Measurements from ENCODE around the gene PRR12.
A peak's percentile ranks its signal among the peaks of the same experiment; 100 is the strongest.

Gene PRR12

DNA sequence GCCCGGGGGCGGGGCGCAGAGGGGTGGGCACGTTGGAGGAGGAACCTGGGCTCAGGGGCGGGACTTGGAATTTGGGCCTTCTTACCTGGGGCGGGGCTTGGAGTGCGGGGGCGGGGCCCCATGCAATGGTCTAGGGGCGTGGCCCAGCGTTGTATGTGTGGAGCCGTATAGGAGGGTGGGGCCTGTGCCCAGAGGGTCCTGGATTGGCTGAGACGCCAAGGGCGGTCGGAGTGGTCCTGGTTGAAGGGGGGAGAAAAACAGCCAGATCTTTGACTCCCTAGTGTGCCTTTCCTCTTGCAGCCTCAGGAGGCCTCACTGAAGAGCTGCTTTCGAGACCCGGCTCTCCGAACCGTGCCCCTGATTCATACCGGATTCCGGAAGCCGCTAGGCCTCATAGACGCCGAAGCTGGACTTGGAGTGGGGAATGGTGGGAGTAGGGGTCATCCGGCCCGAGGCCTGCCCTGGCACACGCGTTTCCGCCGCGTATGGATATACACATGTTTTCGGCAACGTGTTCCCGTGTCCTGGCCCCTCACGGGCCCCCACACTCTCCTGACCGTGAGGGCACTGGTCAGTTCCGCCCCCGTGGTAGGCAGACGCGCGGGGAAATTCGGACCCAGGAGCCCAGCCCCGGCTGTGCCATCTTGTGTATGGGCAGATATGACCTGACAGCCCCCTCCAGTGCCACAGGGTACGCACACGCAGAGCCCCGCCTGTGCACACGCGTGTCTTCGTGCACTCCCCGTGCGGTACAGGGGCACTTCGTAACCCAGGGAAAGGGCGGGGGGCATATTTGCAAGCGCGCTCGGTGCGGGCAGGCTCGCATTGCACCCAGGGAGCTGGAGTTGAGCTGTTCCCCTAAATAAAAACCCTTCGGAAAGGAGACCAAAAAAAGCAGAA, 661 bp upstream of the PRR12 start:
- WGBS (ENCODE audit: extremely low coverage, insufficient coverage, low lambda C conversion rate) = no CpG with 5 or more reads among the region's 58 CpGs
- H3K27me3 ChIP-seq (ENCODE audit: insufficient read depth, low read length, poor library complexity) = no peaks in the 10 kb centered on the region
- H3K56ac ChIP-seq (ENCODE audit: low read length) = peak overlapping the region; percentile 100
- H3K18ac ChIP-seq (ENCODE audit: low read length) = peak overlapping the region; percentile 29
- H2BK5ac ChIP-seq (ENCODE audit: low read length) = peak overlapping the region; percentile 15
- no peak overlapping the region for H2BK120ac ChIP-seq (ENCODE audit: low read depth, low read length)
- peak; percentile 100 for DNase-seq
- H3K27ac ChIP-seq (ENCODE audit: low read depth, low read length) = peak overlapping the region; percentile 91
- H3K4me2 ChIP-seq (ENCODE audit: low read length) = peak overlapping the region; percentile 99
- H2BK15ac ChIP-seq (replicated peaks; ENCODE audit: low read depth) = no peak overlapping the region
- peak overlapping the region; percentile 80 for H3K4me3 ChIP-seq (ENCODE audit: low read length)
- no peaks in the 10 kb centered on the region for H3K36me3 ChIP-seq (ENCODE audit: control insufficient read depth, insufficient read depth, low read length)
- H3K4me1 ChIP-seq (ENCODE audit: control insufficient read depth, low read depth, low read length) = no peaks in the 10 kb centered on the region
- no peak overlapping the region for H4K5ac ChIP-seq (ENCODE audit: low read length)
- peak overlapping the region; percentile 81 for H3K4ac ChIP-seq (ENCODE audit: low read depth, low read length)
- peaks cover 8% of the 10 kb centered on the region for H3K79me1 ChIP-seq (ENCODE audit: low read length)
- H3K79me2 ChIP-seq (ENCODE audit: control insufficient read depth, insufficient read depth, low read length) = peaks cover 27% of the 10 kb centered on the region
- H2AK5ac ChIP-seq (ENCODE audit: low read length) = peak overlapping the region; percentile 1
- H3K23ac ChIP-seq (ENCODE audit: low read length) = peak overlapping the region; percentile 100
- H4K8ac ChIP-seq (ENCODE audit: low read depth, low read length) = no peak overlapping the region
- H3K9ac ChIP-seq (ENCODE audit: low read length) = peak overlapping the region; percentile 100

DNA sequence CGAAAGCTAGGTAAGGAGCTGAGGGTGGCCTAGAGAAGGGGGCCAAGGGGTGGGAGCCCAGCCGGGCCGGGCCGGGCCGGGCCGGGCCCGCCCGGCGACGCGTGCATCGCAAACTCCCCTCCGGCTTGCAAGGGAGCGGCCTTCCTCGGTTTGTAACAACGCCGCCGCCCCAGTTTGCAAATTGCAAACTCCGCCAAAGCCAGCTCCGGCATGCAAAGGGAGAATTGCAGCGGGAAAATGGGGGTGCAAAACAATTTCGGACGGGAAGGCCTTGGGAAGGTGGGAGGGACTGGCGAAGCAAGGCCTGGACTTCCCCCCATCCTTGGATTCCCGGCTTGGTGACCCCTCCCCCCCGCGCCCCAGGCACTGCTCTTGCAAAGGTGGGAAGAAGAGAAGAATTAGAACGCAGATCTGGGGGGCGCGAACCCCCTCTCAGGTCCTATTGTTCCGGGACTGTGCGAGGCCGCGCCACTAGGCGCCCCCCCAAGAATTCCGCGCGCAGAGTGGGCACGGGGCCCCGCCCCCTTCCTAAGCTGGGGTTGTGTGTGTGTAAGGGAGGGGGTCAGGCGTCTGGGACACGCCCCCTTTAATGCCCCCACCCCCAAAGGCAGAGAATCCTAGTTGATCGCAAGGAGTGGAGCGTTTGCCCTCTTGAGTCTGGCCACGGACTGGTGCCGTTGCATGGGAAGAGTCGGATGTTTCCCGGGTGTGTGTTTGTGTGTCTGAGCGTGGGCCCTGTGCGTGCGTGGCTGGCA, 926 bp downstream of the PRR12 start:
- Histone ChIP-seq H3K4me1 (ENCODE audit: control insufficient read depth, low read depth, low read length) (no peaks in the 10 kb centered on the region), H3K4ac (ENCODE audit: low read depth, low read length) (peak overlapping the region; percentile 99), H3K27ac (ENCODE audit: low read depth, low read length) (peak overlapping the region; percentile 93), H4K5ac (ENCODE audit: low read length) (no peak overlapping the region), H3K56ac (ENCODE audit: low read length) (peak overlapping the region; percentile 93), H2AK5ac (ENCODE audit: low read length) (no peak overlapping the region), H3K36me3 (ENCODE audit: control insufficient read depth, insufficient read depth, low read length) (no peaks in the 10 kb centered on the region), H3K18ac (ENCODE audit: low read length) (peak overlapping the region; percentile 100), H3K79me1 (ENCODE audit: low read length) (peaks cover 8% of the 10 kb centered on the region), H3K4me3 (ENCODE audit: low read length) (peak overlapping the region; percentile 91), H2BK15ac (replicated peaks; ENCODE audit: low read depth) (no peak overlapping the region), H2BK120ac (ENCODE audit: low read depth, low read length) (peak overlapping the region; percentile 75), H3K4me2 (ENCODE audit: low read length) (peak overlapping the region; percentile 88), H3K23ac (ENCODE audit: low read length) (no peak overlapping the region), H4K8ac (ENCODE audit: low read depth, low read length) (peak overlapping the region; percentile 90), H3K79me2 (ENCODE audit: control insufficient read depth, insufficient read depth, low read length) (peaks cover 27% of the 10 kb centered on the region), H3K27me3 (ENCODE audit: insufficient read depth, low read length, poor library complexity) (no peaks in the 10 kb centered on the region), H2BK5ac (ENCODE audit: low read length) (peak overlapping the region; percentile 77), H3K9ac (ENCODE audit: low read length) (peak overlapping the region; percentile 96)
- no CpG with 5 or more reads among the region's 51 CpGs for WGBS (ENCODE audit: extremely low coverage, insufficient coverage, low lambda C conversion rate)
- DNase-seq = peak; percentile 85

DNA sequence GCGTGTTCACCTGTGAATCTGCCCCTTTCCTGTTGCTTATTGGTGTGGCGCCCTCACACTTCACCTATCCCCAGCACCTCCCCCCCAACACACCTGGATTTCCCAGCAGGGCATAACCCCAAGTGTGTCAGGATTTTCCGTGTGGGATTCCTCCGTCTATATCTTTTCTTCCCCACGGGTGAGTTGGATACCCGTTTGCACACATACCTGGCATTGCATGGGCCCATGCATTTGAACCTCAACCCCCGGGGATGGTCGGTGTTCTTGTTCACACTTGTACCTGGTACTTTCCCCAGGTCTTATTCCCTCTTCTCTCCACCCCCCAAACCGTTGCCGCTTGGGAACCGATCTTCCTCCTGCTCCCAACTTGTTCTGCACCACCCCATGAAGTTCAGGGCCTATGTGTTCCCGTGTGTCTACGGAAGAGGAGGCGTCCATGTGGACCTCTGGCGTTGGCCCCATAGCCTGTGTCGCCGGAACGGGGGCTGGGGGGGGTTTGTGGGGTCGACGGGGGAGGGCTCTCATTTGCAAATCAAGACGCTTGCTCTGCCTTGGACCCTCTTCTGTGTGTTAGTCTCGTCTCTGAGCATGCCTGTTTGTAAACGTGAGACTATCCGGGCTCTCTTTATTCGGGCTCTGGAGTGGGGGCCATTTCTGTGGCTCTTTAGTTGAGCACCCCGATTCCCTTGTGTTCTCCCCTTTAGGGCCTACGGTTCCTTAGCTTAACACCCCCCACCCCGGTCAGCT, 1.7 kb downstream of the PRR12 start:
- Histone ChIP-seq H3K4me3 (ENCODE audit: low read length) (peak overlapping the region; percentile 91), H2BK5ac (ENCODE audit: low read length) (no peak overlapping the region), H4K5ac (ENCODE audit: low read length) (no peak overlapping the region), H2AK5ac (ENCODE audit: low read length) (no peak overlapping the region), H3K4me2 (ENCODE audit: low read length) (peak overlapping the region; percentile 88), H3K18ac (ENCODE audit: low read length) (peak overlapping the region; percentile 42), H3K9ac (ENCODE audit: low read length) (peak overlapping the region; percentile 96), H2BK120ac (ENCODE audit: low read depth, low read length) (no peak overlapping the region), H3K4me1 (ENCODE audit: control insufficient read depth, low read depth, low read length) (no peaks in the 10 kb centered on the region), H3K36me3 (ENCODE audit: control insufficient read depth, insufficient read depth, low read length) (peaks cover 3% of the 10 kb centered on the region), H3K79me2 (ENCODE audit: control insufficient read depth, insufficient read depth, low read length) (peaks cover 27% of the 10 kb centered on the region), H3K27me3 (ENCODE audit: insufficient read depth, low read length, poor library complexity) (no peaks in the 10 kb centered on the region), H3K4ac (ENCODE audit: low read depth, low read length) (peak overlapping the region; percentile 74), H4K8ac (ENCODE audit: low read depth, low read length) (no peak overlapping the region), H2BK15ac (replicated peaks; ENCODE audit: low read depth) (no peak overlapping the region), H3K23ac (ENCODE audit: low read length) (no peak overlapping the region), H3K27ac (ENCODE audit: low read depth, low read length) (peak overlapping the region; percentile 23), H3K79me1 (ENCODE audit: low read length) (peaks cover 8% of the 10 kb centered on the region), H3K56ac (ENCODE audit: low read length) (peak overlapping the region; percentile 93)
- DNase-seq = peak; percentile 69
- no CpG with 5 or more reads among the region's 28 CpGs for WGBS (ENCODE audit: extremely low coverage, insufficient coverage, low lambda C conversion rate)

DNA sequence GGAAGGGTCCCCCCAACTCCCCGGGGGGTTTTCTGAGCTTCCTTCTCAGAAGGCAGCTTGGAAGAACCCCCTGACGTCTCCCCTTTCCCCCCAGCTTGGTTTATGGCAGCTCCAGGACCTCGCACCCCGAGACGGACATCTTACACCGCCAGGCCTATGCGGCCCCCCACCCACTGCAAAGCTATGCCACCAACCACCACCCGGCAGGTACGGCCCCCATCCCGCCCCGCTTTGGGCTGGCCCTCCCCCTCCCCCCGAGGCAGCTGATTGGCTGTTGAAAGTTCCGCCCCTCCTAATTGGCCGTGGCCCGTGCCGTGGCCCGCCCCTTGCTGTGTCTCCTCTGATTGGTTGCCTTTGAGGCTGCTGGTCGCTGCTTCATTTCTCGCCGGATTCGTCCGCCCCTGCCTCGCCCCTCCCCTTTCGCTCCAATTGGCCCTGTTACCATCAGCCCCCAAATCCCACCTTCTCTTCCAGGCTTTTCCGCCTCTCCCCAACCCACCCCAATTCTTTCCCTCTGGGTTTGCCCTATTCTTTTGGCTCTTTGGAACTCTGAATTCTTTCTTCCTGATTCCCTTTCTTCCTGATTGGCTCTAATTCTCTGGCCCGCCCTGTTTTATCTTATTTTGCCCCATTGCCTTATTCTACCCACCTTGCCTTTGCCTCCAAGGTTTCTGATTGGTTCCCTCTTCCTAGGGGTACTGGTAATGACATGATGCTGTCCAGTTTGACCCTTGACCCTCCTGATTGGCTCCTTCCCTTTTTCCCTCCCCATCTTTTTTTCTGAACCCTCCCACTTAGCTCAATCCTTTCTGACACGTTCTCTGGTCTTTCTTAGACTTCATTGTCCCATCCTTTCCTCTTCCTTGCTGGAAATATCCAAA, 2.5 kb downstream of the PRR12 start:
- Histone ChIP-seq H3K4me1 (ENCODE audit: control insufficient read depth, low read depth, low read length) (no peaks in the 10 kb centered on the region), H2BK15ac (replicated peaks; ENCODE audit: low read depth) (no peak overlapping the region), H3K36me3 (ENCODE audit: control insufficient read depth, insufficient read depth, low read length) (peaks cover 3% of the 10 kb centered on the region), H4K8ac (ENCODE audit: low read depth, low read length) (no peak overlapping the region), H2AK5ac (ENCODE audit: low read length) (no peak overlapping the region), H3K56ac (ENCODE audit: low read length) (peak overlapping the region; percentile 93), H3K9ac (ENCODE audit: low read length) (peak overlapping the region; percentile 96), H3K79me1 (ENCODE audit: low read length) (peaks cover 8% of the 10 kb centered on the region), H3K79me2 (ENCODE audit: control insufficient read depth, insufficient read depth, low read length) (peaks cover 27% of the 10 kb centered on the region), H4K5ac (ENCODE audit: low read length) (no peak overlapping the region), H3K4me2 (ENCODE audit: low read length) (peak overlapping the region; percentile 43), H3K4ac (ENCODE audit: low read depth, low read length) (peak overlapping the region; percentile 74), H3K27ac (ENCODE audit: low read depth, low read length) (no peak overlapping the region), H3K27me3 (ENCODE audit: insufficient read depth, low read length, poor library complexity) (no peaks in the 10 kb centered on the region), H2BK5ac (ENCODE audit: low read length) (no peak overlapping the region), H3K18ac (ENCODE audit: low read length) (peak overlapping the region; percentile 42), H2BK120ac (ENCODE audit: low read depth, low read length) (no peak overlapping the region), H3K4me3 (ENCODE audit: low read length) (peak overlapping the region; percentile 91), H3K23ac (ENCODE audit: low read length) (no peak overlapping the region)
- DNase-seq = peak; percentile 97
- no CpG with 5 or more reads among the region's 27 CpGs for WGBS (ENCODE audit: extremely low coverage, insufficient coverage, low lambda C conversion rate)
